Astrocyte of the spinal cord (primary cell): ENCODE measurements around the gene DIS3L.

Source experiments
- DNase-seq: peaks from one replicate; pipeline ENCODE4 v3.0.0; 2011; ENCODE audit warnings: low read depth, low spot score
- H3K4me3 ChIP-seq: 2 replicates; pipeline ENCODE4 v1.5.1; 2011; ENCODE audit warnings: low read depth, mild to moderate bottlenecking, low read length, moderate library complexity
- CTCF ChIP-seq: IDR thresholded peaks from 2 replicates; pipeline ENCODE4 v1.5.1; 2012; ENCODE audit warnings: low read depth, mild to moderate bottlenecking, low read length, inconsistent platforms
- in situ Hi-C: cut with HindIII; loops from 2 replicates; pipeline ENCODE4 v1.10.0; 2017; ENCODE audit warnings: low sequenced_read_pairs

DIS3L gene

DNA sequence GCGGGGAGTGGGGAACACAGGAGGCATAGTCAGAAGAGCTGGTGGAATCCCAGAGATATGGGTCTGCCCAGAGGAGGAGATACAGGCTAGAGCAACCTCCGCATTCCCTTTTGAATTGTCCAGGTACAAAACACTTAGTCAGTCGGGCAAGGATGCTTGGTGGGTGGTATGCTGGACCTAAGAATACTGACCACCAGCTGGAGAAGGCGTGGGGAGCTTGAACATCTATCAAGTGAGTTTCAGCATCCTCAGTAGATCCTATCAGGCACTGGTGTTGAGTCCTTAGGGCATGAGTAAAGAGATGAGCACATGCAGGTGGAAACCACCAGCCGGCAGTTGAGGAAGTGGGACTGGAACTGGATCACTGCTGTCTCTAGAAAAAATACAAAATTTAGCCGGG lies 14.7 kb upstream of the DIS3L start:
- TF ChIP-seq CTCF = no peak
- H3K4me3 ChIP-seq = no peak overlapping the region
- no peak for DNase-seq
- in situ Hi-C loops = no loop called here

DNA sequence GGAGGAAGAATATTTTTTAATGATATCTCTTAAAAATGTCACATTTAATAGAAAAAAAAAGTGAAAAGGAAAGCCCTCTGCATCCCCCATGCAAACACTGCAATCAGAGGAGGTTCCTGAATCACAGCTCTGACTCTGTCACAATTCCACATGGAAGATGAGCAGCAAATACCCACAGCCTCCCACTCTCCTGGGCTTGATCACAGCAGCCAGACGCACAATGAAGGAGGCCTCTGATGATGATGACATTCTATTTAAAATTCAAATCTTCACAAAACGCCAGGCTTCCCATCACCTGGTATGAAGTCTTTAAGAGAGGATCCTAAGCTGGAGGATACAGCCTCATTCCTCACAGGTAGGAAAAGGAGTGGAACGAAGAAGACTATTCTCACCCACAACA lies 9.1 kb upstream of the DIS3L start:
- in situ Hi-C loops = no loop called here
- TF ChIP-seq CTCF = no peak
- DNase-seq = no peak
- H3K4me3 ChIP-seq = no peak overlapping the region

- in situ Hi-C loops = no loop called here
- DNase-seq = no peak
- no peak overlapping the region for H3K4me3 ChIP-seq
- TF ChIP-seq CTCF = no peak
Observed at GRCh38 chr15:66285533-66286280, 7.7 kb upstream of the DIS3L start.

- in situ Hi-C loops = no loop called here
- peak; percentile 57 for TF ChIP-seq CTCF
- no peak overlapping the region for H3K4me3 ChIP-seq
- peak; percentile 54 for DNase-seq
Observed at GRCh38 chr15:66287461-66288057, 5.8 kb upstream of the DIS3L start.

- no peak for DNase-seq
- TF ChIP-seq CTCF = no peak
- in situ Hi-C loops = no loop called here
- no peak overlapping the region for H3K4me3 ChIP-seq
Observed at GRCh38 chr15:66288093-66288492, 5.3 kb upstream of the DIS3L start.

GRCh38 chr15:66288551-66289185 lies 4.7 kb upstream of the DIS3L start:
- no peak overlapping the region for H3K4me3 ChIP-seq
- peak; percentile 1 for DNase-seq
- no peak for TF ChIP-seq CTCF
- in situ Hi-C loops = no loop called here
